ENCODE measurements around the gene NOX5. TPM values are rescaled to one million over a fixed set of nuclear protein-coding genes. Genes with fewer than 3 reads are reported as not detected.

Gene NOX5
- total RNA-seq, 2 donors from 2014 or later, result 0.05 to 0.17 TPM

DNA sequence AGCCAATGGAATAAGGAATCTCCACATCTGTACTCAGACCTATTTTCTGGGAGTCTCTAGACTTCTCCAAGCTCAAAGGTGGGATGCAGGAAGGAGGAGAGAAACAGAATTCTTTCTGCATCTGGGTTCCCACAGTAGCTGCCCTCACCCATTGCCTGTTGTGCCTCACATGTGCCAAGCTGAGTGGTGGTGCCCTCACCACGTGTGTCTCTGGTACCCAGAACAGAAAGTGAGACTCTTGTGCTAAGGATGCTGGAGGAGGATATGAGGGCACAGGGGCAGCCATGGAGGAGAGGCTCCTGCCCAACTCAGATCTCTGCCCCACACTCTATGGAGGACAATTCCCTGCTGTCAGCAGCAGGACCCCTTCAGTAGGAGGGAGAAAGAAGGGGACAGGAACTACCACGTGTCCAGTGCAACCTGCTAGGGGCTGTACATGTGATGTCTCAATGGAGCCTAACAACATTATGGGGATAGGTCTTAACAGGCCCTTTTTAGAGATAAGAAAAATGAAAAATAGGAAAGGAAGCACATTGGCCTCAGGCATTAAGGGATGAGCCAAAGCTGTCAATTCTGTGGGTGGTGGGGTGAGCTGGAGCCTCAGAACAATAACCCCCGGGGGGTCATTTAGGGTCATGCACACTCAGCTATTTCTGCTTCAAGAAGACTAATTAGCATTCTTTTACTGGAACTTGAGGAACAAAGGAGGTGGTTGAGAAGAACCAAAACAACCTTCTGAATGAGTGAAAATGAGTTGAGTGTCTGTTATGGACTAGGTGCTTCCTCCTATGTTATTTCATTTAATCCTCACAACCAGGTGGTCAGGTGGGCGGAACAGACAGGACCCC, 16.3 kb upstream of the NOX5 start:
- Histone ChIP-seq H3K27ac (no peak overlapping the region), H3K4me1 (no peaks in the 10 kb centered on the region), H3K9me3 (no peaks in the 10 kb centered on the region), H3K9ac (ENCODE audit: low read depth in 2 of 2, low read length in 2 of 2) (no peak overlapping the region), H3K27me3 (no peaks in the 10 kb centered on the region), H3K4me3 (no peak overlapping the region), H3K36me3 (no peaks in the 10 kb centered on the region)
- no peak for DNase-seq
- TF ChIP-seq, protein P1, sequence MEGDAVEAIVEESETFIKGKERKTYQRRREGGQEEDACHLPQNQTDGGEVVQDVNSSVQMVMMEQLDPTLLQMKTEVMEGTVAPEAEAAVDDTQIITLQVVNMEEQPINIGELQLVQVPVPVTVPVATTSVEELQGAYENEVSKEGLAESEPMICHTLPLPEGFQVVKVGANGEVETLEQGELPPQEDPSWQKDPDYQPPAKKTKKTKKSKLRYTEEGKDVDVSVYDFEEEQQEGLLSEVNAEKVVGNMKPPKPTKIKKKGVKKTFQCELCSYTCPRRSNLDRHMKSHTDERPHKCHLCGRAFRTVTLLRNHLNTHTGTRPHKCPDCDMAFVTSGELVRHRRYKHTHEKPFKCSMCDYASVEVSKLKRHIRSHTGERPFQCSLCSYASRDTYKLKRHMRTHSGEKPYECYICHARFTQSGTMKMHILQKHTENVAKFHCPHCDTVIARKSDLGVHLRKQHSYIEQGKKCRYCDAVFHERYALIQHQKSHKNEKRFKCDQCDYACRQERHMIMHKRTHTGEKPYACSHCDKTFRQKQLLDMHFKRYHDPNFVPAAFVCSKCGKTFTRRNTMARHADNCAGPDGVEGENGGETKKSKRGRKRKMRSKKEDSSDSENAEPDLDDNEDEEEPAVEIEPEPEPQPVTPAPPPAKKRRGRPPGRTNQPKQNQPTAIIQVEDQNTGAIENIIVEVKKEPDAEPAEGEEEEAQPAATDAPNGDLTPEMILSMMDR (IDR thresholded peaks at IDR 0.05), result no peak
- intact Hi-C loops (cut with DNase I), result no loop called here

- no peak overlapping the region for H3K27ac ChIP-seq
- H3K4me1 ChIP-seq, result no peaks in the 10 kb centered on the region
- TF ChIP-seq, protein P1 (IDR thresholded peaks at IDR 0.05), result no peak
- no peak for DNase-seq
- no peaks in the 10 kb centered on the region for H3K9me3 ChIP-seq
- intact Hi-C loops (cut with DNase I), result no loop called here
- H3K36me3 ChIP-seq, result no peaks in the 10 kb centered on the region
- no peak overlapping the region for H3K4me3 ChIP-seq
- no peak overlapping the region for H3K9ac ChIP-seq (ENCODE audit: low read depth in 2 of 2, low read length in 2 of 2)
- H3K27me3 ChIP-seq, result no peaks in the 10 kb centered on the region
Measured at GRCh38 chr15:68999091-68999490, 15.4 kb upstream of the NOX5 start.

- H3K36me3 ChIP-seq, result no peaks in the 10 kb centered on the region
- TF ChIP-seq, protein P1 (IDR thresholded peaks at IDR 0.05), result no peak
- no peaks in the 10 kb centered on the region for H3K4me1 ChIP-seq
- no peak for DNase-seq
- H3K9me3 ChIP-seq, result no peaks in the 10 kb centered on the region
- H3K4me3 ChIP-seq, result no peak overlapping the region
- intact Hi-C loops (cut with DNase I), result no loop called here
- no peak overlapping the region for H3K27ac ChIP-seq
- H3K9ac ChIP-seq (ENCODE audit: low read depth in 2 of 2, low read length in 2 of 2), result no peak overlapping the region
- H3K27me3 ChIP-seq, result no peaks in the 10 kb centered on the region
Measured at GRCh38 chr15:69000091-69000490, 14.4 kb upstream of the NOX5 start.

GRCh38 chr15:69000725-69001503, 13.6 kb upstream of the NOX5 start:
- no peaks in the 10 kb centered on the region for H3K9me3 ChIP-seq
- no peak overlapping the region for H3K9ac ChIP-seq (ENCODE audit: low read depth in 2 of 2, low read length in 2 of 2)
- intact Hi-C loops (cut with DNase I), result no loop called here
- no peak overlapping the region for H3K4me3 ChIP-seq
- TF ChIP-seq, protein P1 (IDR thresholded peaks at IDR 0.05), result no peak
- no peaks in the 10 kb centered on the region for H3K4me1 ChIP-seq
- H3K27me3 ChIP-seq, result no peaks in the 10 kb centered on the region
- no peak overlapping the region for H3K27ac ChIP-seq
- no peaks in the 10 kb centered on the region for H3K36me3 ChIP-seq
- DNase-seq, result no peak

- H3K9ac ChIP-seq (ENCODE audit: low read depth in 2 of 2, low read length in 2 of 2), result no peak overlapping the region
- no peaks in the 10 kb centered on the region for H3K9me3 ChIP-seq
- H3K36me3 ChIP-seq, result no peaks in the 10 kb centered on the region
- DNase-seq, result no peak
- intact Hi-C loops (cut with DNase I), result no loop called here
- TF ChIP-seq, protein P1 (IDR thresholded peaks at IDR 0.05), result no peak
- no peak overlapping the region for H3K27ac ChIP-seq
- no peaks in the 10 kb centered on the region for H3K4me1 ChIP-seq
- no peak overlapping the region for H3K4me3 ChIP-seq
- H3K27me3 ChIP-seq, result no peaks in the 10 kb centered on the region
Measured at GRCh38 chr15:69002783-69003182, 11.7 kb upstream of the NOX5 start.

All from colonic mucosa (tissue), 4 donors.